Measurements from ENCODE around the gene CTSZ. TPM values are rescaled to one million over a fixed set of nuclear protein-coding genes. Genes with fewer than 3 reads are reported as not detected.

CTSZ gene
- total RNA-seq, 1 experiment from 2014 or later = 194 TPM

GRCh38 chr20:59031564-59032022 lies 24.5 kb upstream of the CTSZ start:
- CTCF ChIA-PET = interaction anchor here (0.7 kb wide), 1 partner anchor 140 kb away, joined by 5 read pairs; no protein-coding TSS in a partner anchor
- Histone ChIP-seq H2AFZ (peak overlapping the region; percentile 94), H3K4me3 (peak overlapping the region; percentile 80), H3K4me2 (peak overlapping the region; percentile 79), H3K27ac (peak overlapping the region; percentile 68), H3K9me3 (ENCODE audit: insufficient read depth, low read depth) (no peaks in the 10 kb centered on the region), H3K27me3 (ENCODE audit: insufficient read depth, low read depth) (no peaks in the 10 kb centered on the region), H4K20me1 (ENCODE audit: insufficient read depth) (peaks cover 33% of the 10 kb centered on the region), H3F3A (ENCODE audit: insufficient read depth, low read depth) (peaks cover 52% of the 10 kb centered on the region), H3K36me3 (ENCODE audit: low read depth) (peaks cover 56% of the 10 kb centered on the region), H3K9me2 (ENCODE audit: insufficient read depth) (no peaks in the 10 kb centered on the region), H3K4me1 (replicated peaks; ENCODE audit: insufficient read depth) (peaks cover 51% of the 10 kb centered on the region), H3K79me2 (ENCODE audit: low read depth) (peaks cover 72% of the 10 kb centered on the region)
- intact Hi-C loops (cut with micrococcal nuclease; ENCODE audit: unreplicated experiment) = loop anchor here (1.0 to 5.0 kb wide), 2 partner anchors 20 to 49 kb away; partner anchors contain the start of gene NELFCD
- TF ChIP-seq EZH2 (IDR thresholded peaks at IDR 0.05; ENCODE audit: low read depth) (no peak), CTCF (conservative IDR thresholded peaks at IDR 0.05) (no peak)
- POLR2A ChIA-PET (ENCODE audit: unreplicated experiment) = interaction anchor here (0.8 kb wide), 1 partner anchor 35 kb away, joined by 4 read pairs; no protein-coding TSS in a partner anchor
- no TSS peak for BruUV-seq (replicated peaks)
- peak in 1 of 2 experiments; percentile 38 for DNase-seq

- H3K79me2 ChIP-seq (ENCODE audit: low read depth) = peaks cover 72% of the 10 kb centered on the region
- ChIA-PET POLR2A (ENCODE audit: unreplicated experiment) (no interaction called here), CTCF (interaction anchor here (0.7 kb wide), 1 partner anchor 140 kb away, joined by 5 read pairs; no protein-coding TSS in a partner anchor)
- H4K20me1 ChIP-seq (ENCODE audit: insufficient read depth) = peaks cover 35% of the 10 kb centered on the region
- no peak overlapping the region for H2AFZ ChIP-seq
- TF ChIP-seq CTCF (conservative IDR thresholded peaks at IDR 0.05) = no peak
- no peak for TF ChIP-seq EZH2 (IDR thresholded peaks at IDR 0.05; ENCODE audit: low read depth)
- peak overlapping the region; percentile 80 for H3K4me3 ChIP-seq
- DNase-seq = no peak
- H3F3A ChIP-seq (ENCODE audit: insufficient read depth, low read depth) = peaks cover 49% of the 10 kb centered on the region
- peak overlapping the region; percentile 79 for H3K4me2 ChIP-seq
- intact Hi-C loops (cut with micrococcal nuclease; ENCODE audit: unreplicated experiment) = loop anchor here (5.0 kb wide), 1 partner anchor 49 kb away; the partner anchor contains the start of gene NELFCD
- TSS peak; percentile 27 for BruUV-seq (replicated peaks)
- peaks cover 56% of the 10 kb centered on the region for H3K36me3 ChIP-seq (ENCODE audit: low read depth)
- H3K4me1 ChIP-seq (replicated peaks; ENCODE audit: insufficient read depth) = peaks cover 51% of the 10 kb centered on the region
- H3K9me2 ChIP-seq (ENCODE audit: insufficient read depth) = no peaks in the 10 kb centered on the region
- H3K27ac ChIP-seq = peak overlapping the region; percentile 68; the same call in 1 of the 2 replicates
- H3K27me3 ChIP-seq (ENCODE audit: insufficient read depth, low read depth) = no peaks in the 10 kb centered on the region
- no peaks in the 10 kb centered on the region for H3K9me3 ChIP-seq (ENCODE audit: insufficient read depth, low read depth)
Measured at GRCh38 chr20:59030911-59031563, 24.0 kb upstream of the CTSZ start.

GRCh38 chr20:59028812-59029211 lies 21.8 kb upstream of the CTSZ start:
- Histone ChIP-seq H3K4me2 (peak overlapping the region; percentile 34), H3K4me1 (replicated peaks; ENCODE audit: insufficient read depth) (peaks cover 45% of the 10 kb centered on the region), H3K4me3 (no peak overlapping the region), H3K9me2 (ENCODE audit: insufficient read depth) (no peaks in the 10 kb centered on the region), H3K36me3 (ENCODE audit: low read depth) (peaks cover 56% of the 10 kb centered on the region), H3F3A (ENCODE audit: insufficient read depth, low read depth) (peaks cover 27% of the 10 kb centered on the region), H2AFZ (no peak overlapping the region), H3K27ac (peak overlapping the region; percentile 4; the same call in 1 of the 2 replicates), H3K9me3 (ENCODE audit: insufficient read depth, low read depth) (no peaks in the 10 kb centered on the region), H3K27me3 (ENCODE audit: insufficient read depth, low read depth) (no peaks in the 10 kb centered on the region), H3K79me2 (ENCODE audit: low read depth) (peaks cover 74% of the 10 kb centered on the region), H4K20me1 (ENCODE audit: insufficient read depth) (peaks cover 28% of the 10 kb centered on the region)
- TF ChIP-seq EZH2 (IDR thresholded peaks at IDR 0.05; ENCODE audit: low read depth) (no peak), CTCF (conservative IDR thresholded peaks at IDR 0.05) (no peak)
- no TSS peak for BruUV-seq (replicated peaks)
- POLR2A ChIA-PET (ENCODE audit: unreplicated experiment) = no interaction called here
- intact Hi-C loops (cut with micrococcal nuclease; ENCODE audit: unreplicated experiment) = no loop called here
- CTCF ChIA-PET = no interaction called here
- DNase-seq = no peak

All from PC-9 (cell line).